ENCODE results near the gene KRT16.
"Not testable (repeated sequence)": the region's sequence is repeated elsewhere in the genome, so short reads cannot be mapped to it uniquely, and the experiment has no call there.

DNA sequence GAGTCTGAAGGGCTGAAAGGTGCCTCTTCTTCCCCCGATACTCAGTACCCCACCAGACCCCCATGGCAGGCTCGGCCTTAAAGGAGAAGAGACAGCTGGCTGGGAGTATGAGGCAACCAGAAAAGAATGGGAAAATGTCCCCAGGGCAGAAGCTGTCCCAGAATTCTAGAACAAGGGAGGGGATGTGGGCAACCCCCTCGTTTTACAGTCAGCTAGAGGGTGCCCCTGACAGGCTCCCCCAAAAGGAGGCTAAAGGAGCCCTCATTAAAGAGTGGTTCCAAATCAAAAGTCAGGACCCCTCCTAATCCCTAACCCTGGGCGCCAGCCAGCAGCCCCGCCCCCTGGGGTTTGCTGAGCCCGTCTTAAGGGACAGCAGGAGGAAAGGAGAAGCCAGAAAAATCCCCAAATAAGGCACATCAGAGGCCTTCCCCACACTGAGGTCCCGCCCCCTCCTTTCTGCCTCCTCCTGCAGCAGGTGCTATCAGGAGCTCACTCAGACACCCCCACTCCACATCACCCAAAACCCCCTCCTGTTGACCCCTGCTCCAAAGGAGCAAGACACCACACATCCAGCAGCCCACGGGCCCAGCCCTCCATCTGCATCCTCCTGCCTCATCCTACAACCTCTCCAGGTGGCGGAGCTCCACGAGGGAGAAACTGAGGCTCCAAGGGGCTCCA, 10.8 kb upstream of the KRT16 start:
- TF ChIP-seq, protein P1, sequence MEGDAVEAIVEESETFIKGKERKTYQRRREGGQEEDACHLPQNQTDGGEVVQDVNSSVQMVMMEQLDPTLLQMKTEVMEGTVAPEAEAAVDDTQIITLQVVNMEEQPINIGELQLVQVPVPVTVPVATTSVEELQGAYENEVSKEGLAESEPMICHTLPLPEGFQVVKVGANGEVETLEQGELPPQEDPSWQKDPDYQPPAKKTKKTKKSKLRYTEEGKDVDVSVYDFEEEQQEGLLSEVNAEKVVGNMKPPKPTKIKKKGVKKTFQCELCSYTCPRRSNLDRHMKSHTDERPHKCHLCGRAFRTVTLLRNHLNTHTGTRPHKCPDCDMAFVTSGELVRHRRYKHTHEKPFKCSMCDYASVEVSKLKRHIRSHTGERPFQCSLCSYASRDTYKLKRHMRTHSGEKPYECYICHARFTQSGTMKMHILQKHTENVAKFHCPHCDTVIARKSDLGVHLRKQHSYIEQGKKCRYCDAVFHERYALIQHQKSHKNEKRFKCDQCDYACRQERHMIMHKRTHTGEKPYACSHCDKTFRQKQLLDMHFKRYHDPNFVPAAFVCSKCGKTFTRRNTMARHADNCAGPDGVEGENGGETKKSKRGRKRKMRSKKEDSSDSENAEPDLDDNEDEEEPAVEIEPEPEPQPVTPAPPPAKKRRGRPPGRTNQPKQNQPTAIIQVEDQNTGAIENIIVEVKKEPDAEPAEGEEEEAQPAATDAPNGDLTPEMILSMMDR (IDR thresholded peaks at IDR 0.05), result not testable (repeated sequence)
- TF ChIP-seq EP300 (IDR thresholded peaks at IDR 0.05), result not testable (repeated sequence)
